Liver (tissue), 3 donors: Measurements from ENCODE around the gene MAPK7.

Experiments
- CTCF ChIP-seq: fragments of 150-350 bp; IDR thresholded peaks from 2 replicates; pipeline ENCODE4 v1.5.1; 2017; ENCODE audit warnings: improper control_type of control experiment, low read depth, low read length; ENCODE audit not compliant: missing input control
- JUND ChIP-seq, 2 donors: IDR thresholded peaks; 2 replicates each; pipeline ENCODE4 v1.6.1; 2016; ENCODE audit warnings: antibody characterized with exemption in 2 of 2
- YY1 ChIP-seq: IDR thresholded peaks from 2 replicates; pipeline ENCODE4 v1.6.1; 2016; ENCODE audit warnings: antibody characterized with exemption, mild to moderate bottlenecking
- donor health status: healthy.
- donor health status: healthy.

DNA sequence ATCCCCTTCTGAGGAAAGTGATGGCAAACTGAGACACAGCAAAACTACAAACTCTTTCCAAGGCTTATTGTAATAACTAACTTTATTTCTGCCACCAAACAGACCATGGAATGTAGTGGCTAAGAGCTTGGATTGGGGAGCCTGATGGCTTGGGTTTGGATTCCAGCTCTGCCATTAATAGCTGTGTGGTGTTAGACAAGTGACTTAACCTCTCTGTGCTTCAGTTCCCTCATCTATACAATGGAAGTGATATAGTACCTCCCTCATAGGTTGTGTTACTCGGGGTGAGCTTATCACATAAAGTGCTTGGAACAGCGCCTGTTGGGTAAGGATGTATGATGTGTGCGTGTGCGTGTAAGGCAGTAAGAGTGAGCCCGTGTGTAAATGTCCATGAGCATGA is 26.8 kb downstream of the MAPK7 start:
- TF ChIP-seq CTCF (no peak), JUND (IDR thresholded peaks at IDR 0.05) (no peak), YY1 (no peak)
